GM12891 (cell line): ENCODE measurements around the gene CAP2.

Experiments
- DNase-seq: peaks from one replicate; pipeline ENCODE4 v3.0.0; 2011; ENCODE audit warnings: low spot score; ENCODE audit not compliant: insufficient read length
- FAIRE-seq: peaks from 2 replicates; lab custom pipeline; 2011; peaks lifted over from hg19 to GRCh38; lab: Jason Lieb, UNC
- PAX5 ChIP-seq: IDR thresholded peaks from 2 replicates; pipeline ENCODE4 v1.6.1; 2011; ENCODE audit warnings: low read length, moderate library complexity, mild to moderate bottlenecking; ENCODE audit not compliant: insufficient read depth, severe bottlenecking
- POLR2A ChIP-seq: IDR thresholded peaks from 2 replicates; pipeline ENCODE4 v1.6.1; 2011; ENCODE audit warnings: low read depth, low read length, control low read depth
- POLR2AphosphoS5 ChIP-seq: IDR thresholded peaks from 2 replicates; pipeline ENCODE4 v1.6.1; 2011; ENCODE audit warnings: low read depth, low read length, control low read depth
- POU2F2 ChIP-seq: IDR thresholded peaks from 2 replicates; pipeline ENCODE4 v1.6.1; 2011; ENCODE audit warnings: low read depth, mild to moderate bottlenecking, control low read depth, low read length, moderate library complexity
- SPI1 ChIP-seq: IDR thresholded peaks from 2 replicates; pipeline ENCODE4 v1.6.1; 2011; ENCODE audit warnings: low read depth, low read length, control low read depth
- TAF1 ChIP-seq: IDR thresholded peaks from 2 replicates; pipeline ENCODE4 v1.6.1; 2011; ENCODE audit warnings: low read depth, low read length, control low read depth

The CAP2 gene

GRCh38 chr6:17365961-17366360 is 27.4 kb upstream of the CAP2 start:
- FAIRE-seq (no peak), DNase-seq (no peak)
- no peak for TF ChIP-seq POU2F2
- TF ChIP-seq SPI1, result no peak
- TF ChIP-seq PAX5, result no peak
- TF ChIP-seq TAF1, result no peak
- no peak for TF ChIP-seq POLR2AphosphoS5
- TF ChIP-seq POLR2A, result no peak

- DNase-seq (no peak), FAIRE-seq (no peak)
- TF ChIP-seq TAF1 (no peak), PAX5 (no peak), SPI1 (no peak), POLR2AphosphoS5 (no peak), POLR2A (no peak), POU2F2 (no peak)
Observed at GRCh38 chr6:17367868-17368267, 25.5 kb upstream of the CAP2 start.

GRCh38 chr6:17381424-17382147 is 11.8 kb upstream of the CAP2 start:
- TF ChIP-seq POLR2A (no peak), POU2F2 (no peak), TAF1 (no peak), SPI1 (no peak), POLR2AphosphoS5 (no peak), PAX5 (no peak)
- DNase-seq, result no peak
- FAIRE-seq, result no peak

GRCh38 chr6:17385660-17386059 is 7.7 kb upstream of the CAP2 start:
- no peak for DNase-seq
- no peak for FAIRE-seq
- TF ChIP-seq POLR2AphosphoS5, result no peak
- TF ChIP-seq POU2F2, result no peak
- no peak for TF ChIP-seq SPI1
- TF ChIP-seq POLR2A, result no peak
- no peak for TF ChIP-seq PAX5
- TF ChIP-seq TAF1, result no peak

- FAIRE-seq (no peak), DNase-seq (no peak)
- no peak for TF ChIP-seq PAX5
- TF ChIP-seq SPI1, result no peak
- no peak for TF ChIP-seq POU2F2
- TF ChIP-seq POLR2AphosphoS5, result no peak
- TF ChIP-seq POLR2A, result no peak
- no peak for TF ChIP-seq TAF1
Observed at GRCh38 chr6:17388365-17388764, 5.0 kb upstream of the CAP2 start.

GRCh38 chr6:17389274-17389847 is 4.0 kb upstream of the CAP2 start:
- DNase-seq, result no peak
- TF ChIP-seq POU2F2 (no peak), PAX5 (no peak), TAF1 (no peak), POLR2AphosphoS5 (no peak), POLR2A (no peak), SPI1 (no peak)
- FAIRE-seq, result no peak

- FAIRE-seq (no peak), DNase-seq (no peak)
- TF ChIP-seq PAX5 (no peak), POLR2A (no peak), SPI1 (no peak), POLR2AphosphoS5 (no peak), POU2F2 (no peak), TAF1 (no peak)
Observed at GRCh38 chr6:17390276-17390675, 3.1 kb upstream of the CAP2 start.

- TF ChIP-seq POLR2AphosphoS5, result no peak
- TF ChIP-seq SPI1, result no peak
- TF ChIP-seq TAF1, result no peak
- no peak for DNase-seq
- FAIRE-seq, result no peak
Observed at GRCh38 chr6:17391976-17392375, 1.4 kb upstream of the CAP2 start.

- FAIRE-seq (no peak), DNase-seq (no peak)
Observed at GRCh38 chr6:17393892-17394631, 667 bp downstream of the CAP2 start.

GRCh38 chr6:17395112-17395511 is 1.7 kb downstream of the CAP2 start:
- TF ChIP-seq POLR2AphosphoS5, result no peak
- no peak for TF ChIP-seq SPI1
- no peak for TF ChIP-seq POU2F2
- no peak for TF ChIP-seq POLR2A
- TF ChIP-seq TAF1, result no peak
- no peak for TF ChIP-seq PAX5
- DNase-seq, result no peak
- no peak for FAIRE-seq

More at GRCh38 chr6:17393892-17394631, 667 bp downstream of the CAP2 start:
- TF ChIP-seq POLR2A, result no peak
- TF ChIP-seq POLR2AphosphoS5, result no peak
- no peak for TF ChIP-seq TAF1
- TF ChIP-seq POU2F2, result no peak
- no peak for TF ChIP-seq PAX5
- TF ChIP-seq SPI1, result no peak
